SJSA1 (cell line): Measurements from ENCODE around the gene ST8SIA3. TPM values are rescaled to one million over a fixed set of nuclear protein-coding genes. Genes with fewer than 3 reads are reported as not detected.
A peak's percentile ranks its signal among the peaks of the same experiment; 100 is the strongest.

ENCODE experiments used
- DNase-seq, 2 experiments: peaks; one replicate each; pipeline ENCODE4 v3.0.0-alpha.2; 2015 to 2020; ENCODE audit warnings: low spot score in 2 of 2, low read depth in 1 of 2
- H3K27ac ChIP-seq: fragments of 250-450 bp; sonication (Bioruptor Pico); 2 replicates; pipeline ENCODE4 v1.5.1; 2020; ENCODE audit warnings: mild to moderate bottlenecking, moderate library complexity
- H3K27me3 ChIP-seq: fragments of 250-450 bp; sonication (Bioruptor Pico); replicated peaks from 2 replicates; pipeline ENCODE4 v1.5.1; 2020; ENCODE audit warnings: mild to moderate bottlenecking, moderate library complexity
- H3K36me3 ChIP-seq: fragments of 250-450 bp; sonication (Bioruptor Pico); 2 replicates; pipeline ENCODE4 v1.5.1; 2020; ENCODE audit warnings: mild to moderate bottlenecking
- H3K4me1 ChIP-seq: fragments of 250-450 bp; sonication (Bioruptor Pico); replicated peaks from 2 replicates; pipeline ENCODE4 v1.6.1; 2021; ENCODE audit warnings: mild to moderate bottlenecking
- H3K4me3 ChIP-seq: fragments of 250-450 bp; sonication (Bioruptor Pico); 2 replicates; pipeline ENCODE4 v1.5.1; 2020; ENCODE audit warnings: mild to moderate bottlenecking
- H3K9me3 ChIP-seq: fragments of 250-450 bp; sonication (Bioruptor Pico); replicated peaks from 2 replicates; pipeline ENCODE4 v1.5.1; 2020; ENCODE audit warnings: mild to moderate bottlenecking
- total RNA-seq: library from RNA; depleted of rRNA; stranded (reverse); fragments of >200 nt; shearing (Covaris generic); gene quantifications from 2 replicates; pipeline ENCODE4 v1.2.3, GENCODE V29; 2014

Gene ST8SIA3
- total RNA-seq, 1 experiment from 2014 or later = not detected

GRCh38 chr18:57346876-57347275 is 5.5 kb upstream of the ST8SIA3 start:
- H3K9me3 ChIP-seq = no peaks in the 10 kb centered on the region
- no peak overlapping the region for H3K27ac ChIP-seq
- H3K27me3 ChIP-seq = peaks cover 22% of the 10 kb centered on the region
- no peaks in the 10 kb centered on the region for H3K36me3 ChIP-seq
- no peaks in the 10 kb centered on the region for H3K4me1 ChIP-seq
- no peak overlapping the region for H3K4me3 ChIP-seq
- DNase-seq = no peak

DNA sequence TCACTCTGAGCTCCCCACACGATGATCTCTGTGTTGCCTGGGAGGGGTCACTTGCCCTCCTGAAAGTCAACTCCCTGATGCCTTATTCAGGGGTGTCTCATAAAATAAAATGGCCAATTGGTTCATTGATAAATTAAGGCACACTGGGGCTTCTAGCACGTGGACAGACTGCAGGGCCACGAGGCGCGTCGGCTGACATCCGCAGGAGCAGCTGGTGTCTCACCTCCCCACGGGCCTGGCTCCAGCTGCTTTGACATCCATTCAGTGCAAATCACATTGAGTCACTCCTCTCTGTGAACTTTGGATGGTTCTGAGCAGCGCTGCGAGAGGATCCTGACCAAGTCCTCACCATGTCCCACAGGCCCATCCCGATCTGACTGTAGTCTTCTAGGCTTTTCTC is 4.6 kb upstream of the ST8SIA3 start:
- no peak overlapping the region for H3K4me3 ChIP-seq
- H3K27ac ChIP-seq = no peak overlapping the region
- no peaks in the 10 kb centered on the region for H3K36me3 ChIP-seq
- DNase-seq = no peak
- H3K4me1 ChIP-seq = no peaks in the 10 kb centered on the region
- peaks cover 23% of the 10 kb centered on the region for H3K27me3 ChIP-seq
- H3K9me3 ChIP-seq = no peaks in the 10 kb centered on the region

- DNase-seq = no peak
- Histone ChIP-seq H3K9me3 (peaks cover 6% of the 10 kb centered on the region; the same call in 1 of the 2 replicates), H3K27ac (no peak overlapping the region), H3K4me1 (no peaks in the 10 kb centered on the region), H3K36me3 (no peaks in the 10 kb centered on the region), H3K4me3 (no peak overlapping the region), H3K27me3 (peaks cover 56% of the 10 kb centered on the region)
These were observed 392 bp downstream of the ST8SIA3 start for GRCh38 chr18:57352761-57353136.

- DNase-seq = no peak
- no peak overlapping the region for H3K4me3 ChIP-seq
- H3K9me3 ChIP-seq = peaks cover 6% of the 10 kb centered on the region; the same call in 1 of the 2 replicates
- H3K4me1 ChIP-seq = no peaks in the 10 kb centered on the region
- peaks cover 62% of the 10 kb centered on the region for H3K27me3 ChIP-seq
- no peak overlapping the region for H3K27ac ChIP-seq
- H3K36me3 ChIP-seq = no peaks in the 10 kb centered on the region
These were observed 981 bp downstream of the ST8SIA3 start for GRCh38 chr18:57353137-57353939.

- no peaks in the 10 kb centered on the region for H3K4me1 ChIP-seq
- peak in 1 of 2 experiments; percentile 4 for DNase-seq
- H3K36me3 ChIP-seq = no peaks in the 10 kb centered on the region
- H3K4me3 ChIP-seq = no peak overlapping the region
- H3K27me3 ChIP-seq = peaks cover 66% of the 10 kb centered on the region
- H3K27ac ChIP-seq = no peak overlapping the region
- peaks cover 6% of the 10 kb centered on the region; the same call in 1 of the 2 replicates for H3K9me3 ChIP-seq
These were observed 1.6 kb downstream of the ST8SIA3 start for GRCh38 chr18:57353940-57354461.

DNA sequence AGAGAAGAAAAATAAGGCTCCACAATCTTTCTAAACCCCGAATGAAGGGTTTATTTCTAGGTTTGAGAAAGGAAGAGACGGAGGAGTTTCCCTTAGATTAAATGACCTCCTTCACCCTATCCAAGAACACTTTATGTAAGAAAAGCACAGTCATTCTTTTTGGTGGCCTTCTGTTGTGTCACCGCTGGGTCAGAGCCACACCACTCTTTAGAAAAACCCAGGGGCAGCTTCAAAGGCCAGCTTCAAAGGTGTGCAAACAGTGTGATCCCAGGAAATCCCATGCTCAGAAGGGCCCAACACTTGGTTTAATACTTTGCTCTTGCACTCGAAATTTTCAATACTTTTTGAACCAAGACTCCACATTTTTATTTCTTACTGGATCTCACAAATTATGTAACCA is 7.1 kb downstream of the ST8SIA3 start:
- no peak overlapping the region for H3K27ac ChIP-seq
- H3K36me3 ChIP-seq = no peaks in the 10 kb centered on the region
- no peak overlapping the region for H3K4me3 ChIP-seq
- H3K9me3 ChIP-seq = peaks cover under 1% of the 10 kb centered on the region; the same call in 1 of the 2 replicates
- no peaks in the 10 kb centered on the region for H3K4me1 ChIP-seq
- peaks cover 38% of the 10 kb centered on the region for H3K27me3 ChIP-seq
- DNase-seq = no peak

- Histone ChIP-seq H3K4me3 (no peak overlapping the region), H3K36me3 (no peaks in the 10 kb centered on the region), H3K27ac (no peak overlapping the region), H3K27me3 (peaks cover 22% of the 10 kb centered on the region), H3K9me3 (no peaks in the 10 kb centered on the region), H3K4me1 (no peaks in the 10 kb centered on the region)
- DNase-seq = no peak
These were observed 10.4 kb downstream of the ST8SIA3 start for GRCh38 chr18:57362714-57363113.

DNA sequence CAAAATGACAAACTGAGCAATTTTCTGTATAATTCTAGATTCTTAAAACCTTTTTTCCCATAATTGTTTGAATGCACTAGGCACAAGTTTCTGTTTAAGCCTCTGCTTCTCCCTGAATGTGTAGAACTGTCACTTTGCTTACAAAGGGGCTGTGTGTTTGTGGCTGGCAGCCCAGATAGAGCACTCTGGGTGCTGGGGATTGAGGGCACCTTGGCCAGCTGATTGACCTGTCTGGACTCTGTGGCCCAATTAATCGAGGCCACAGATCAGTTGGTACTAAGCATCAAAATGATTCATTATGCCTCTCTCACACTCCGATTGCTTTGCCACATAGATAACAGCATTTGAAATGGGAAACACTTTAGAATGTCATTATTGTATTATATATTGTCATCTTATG is 12.1 kb downstream of the ST8SIA3 start:
- H3K36me3 ChIP-seq = no peaks in the 10 kb centered on the region
- H3K9me3 ChIP-seq = no peaks in the 10 kb centered on the region
- no peak for DNase-seq
- no peak overlapping the region for H3K27ac ChIP-seq
- H3K27me3 ChIP-seq = peaks cover 7% of the 10 kb centered on the region; the same call in 1 of the 2 replicates
- H3K4me3 ChIP-seq = no peak overlapping the region
- no peaks in the 10 kb centered on the region for H3K4me1 ChIP-seq

DNA sequence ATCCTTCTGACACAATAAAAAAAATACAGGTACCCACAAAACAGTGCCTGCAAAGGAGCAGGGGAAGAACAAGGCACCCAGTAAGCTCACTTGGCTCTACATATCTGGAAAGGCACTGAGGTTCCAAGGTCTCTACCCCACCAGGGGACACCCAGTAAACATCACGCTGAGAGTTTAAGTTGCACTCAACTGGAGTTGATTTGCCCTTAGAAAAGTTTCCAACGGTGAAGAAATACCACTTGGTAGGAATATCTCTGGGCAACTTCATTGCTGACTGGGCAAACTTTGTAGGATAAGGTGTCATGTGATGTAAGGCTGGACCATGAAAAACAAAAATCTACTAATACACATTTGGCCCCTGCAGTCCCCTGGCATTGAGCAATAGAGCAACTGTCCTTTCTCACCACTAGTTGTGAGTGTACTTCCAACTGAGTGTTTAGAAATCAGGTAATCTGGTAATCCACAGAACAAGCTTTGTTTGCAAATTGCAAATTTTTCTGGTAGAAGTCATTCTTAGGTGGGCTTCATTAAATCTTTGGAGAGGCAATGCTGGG is 14.2 kb downstream of the ST8SIA3 start:
- Histone ChIP-seq H3K4me3 (no peak overlapping the region), H3K4me1 (no peaks in the 10 kb centered on the region), H3K36me3 (no peaks in the 10 kb centered on the region), H3K27me3 (peaks cover 11% of the 10 kb centered on the region), H3K9me3 (no peaks in the 10 kb centered on the region), H3K27ac (no peak overlapping the region)
- DNase-seq = no peak

DNA sequence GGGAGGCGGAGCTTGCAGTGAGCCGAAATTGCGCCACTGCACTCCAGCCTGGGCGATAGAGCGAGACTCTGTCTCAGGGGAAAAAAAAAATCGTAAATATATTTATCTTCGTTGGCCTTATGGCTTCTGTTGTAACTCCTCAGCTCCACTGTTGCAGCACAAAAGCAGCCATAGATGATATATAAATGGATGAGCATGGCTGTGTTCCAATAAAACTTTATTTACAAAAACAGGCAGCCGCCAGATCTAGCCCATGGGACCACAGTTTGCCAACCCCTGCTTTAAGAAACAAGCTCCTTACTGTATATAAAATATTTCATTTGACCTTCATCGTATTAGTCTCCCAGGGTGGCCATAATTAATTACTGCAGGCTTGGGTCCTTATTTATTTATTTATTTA is 20.1 kb downstream of the ST8SIA3 start:
- H3K27ac ChIP-seq = no peak overlapping the region
- H3K4me1 ChIP-seq = no peaks in the 10 kb centered on the region
- no peak for DNase-seq
- peaks cover 14% of the 10 kb centered on the region for H3K27me3 ChIP-seq
- no peaks in the 10 kb centered on the region for H3K36me3 ChIP-seq
- no peak overlapping the region for H3K4me3 ChIP-seq
- no peaks in the 10 kb centered on the region for H3K9me3 ChIP-seq

- H3K36me3 ChIP-seq = no peaks in the 10 kb centered on the region
- H3K27ac ChIP-seq = no peak overlapping the region
- no peaks in the 10 kb centered on the region for H3K4me1 ChIP-seq
- H3K4me3 ChIP-seq = no peak overlapping the region
- H3K27me3 ChIP-seq = peaks cover 14% of the 10 kb centered on the region
- H3K9me3 ChIP-seq = no peaks in the 10 kb centered on the region
- no peak for DNase-seq
These were observed 20.7 kb downstream of the ST8SIA3 start for GRCh38 chr18:57373017-57373416.

DNA sequence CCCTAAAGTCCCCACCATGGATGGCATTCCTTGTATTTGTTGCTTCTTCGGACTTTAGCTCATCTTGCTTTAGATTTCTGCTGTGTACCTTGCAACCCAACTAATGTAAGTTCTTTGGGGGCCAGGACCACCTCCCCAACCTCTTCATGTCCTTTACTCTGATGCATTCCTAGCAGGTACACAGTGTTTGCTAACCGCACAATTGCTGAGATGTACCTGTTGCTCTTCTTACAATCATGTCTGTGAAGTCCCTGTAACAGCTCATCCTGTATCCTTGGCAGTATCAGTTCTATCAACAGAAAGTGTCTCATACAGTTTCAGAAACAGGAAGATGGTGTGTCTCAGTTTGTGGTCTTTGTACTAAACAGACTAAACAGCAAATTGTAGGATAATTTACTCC is 24.1 kb downstream of the ST8SIA3 start:
- Histone ChIP-seq H3K36me3 (no peaks in the 10 kb centered on the region), H3K9me3 (no peaks in the 10 kb centered on the region), H3K4me3 (no peak overlapping the region), H3K27ac (no peak overlapping the region), H3K4me1 (no peaks in the 10 kb centered on the region), H3K27me3 (peaks cover 9% of the 10 kb centered on the region)
- no peak for DNase-seq

GRCh38 chr18:57389271-57389670 is 36.9 kb downstream of the ST8SIA3 start:
- DNase-seq = no peak
- Histone ChIP-seq H3K4me3 (no peak overlapping the region), H3K27ac (no peak overlapping the region), H3K36me3 (no peaks in the 10 kb centered on the region), H3K4me1 (no peaks in the 10 kb centered on the region), H3K9me3 (no peaks in the 10 kb centered on the region), H3K27me3 (peaks cover 10% of the 10 kb centered on the region)

- Histone ChIP-seq H3K9me3 (no peaks in the 10 kb centered on the region), H3K27ac (no peak overlapping the region), H3K27me3 (peaks cover 11% of the 10 kb centered on the region), H3K4me3 (no peak overlapping the region), H3K36me3 (no peaks in the 10 kb centered on the region), H3K4me1 (no peaks in the 10 kb centered on the region)
- no peak for DNase-seq
These were observed 37.7 kb downstream of the ST8SIA3 start for GRCh38 chr18:57390044-57390443.
